AG09309 (cell line): ENCODE results near the gene EXT2.

ENCODE experiments used
- DNase-seq: peaks from one replicate; pipeline ENCODE4 v3.0.0-alpha.2; 2010; ENCODE audit warnings: low read depth
- H3K4me3 ChIP-seq: 2 replicates; pipeline ENCODE4 v1.5.1; 2011; ENCODE audit warnings: mild to moderate bottlenecking, low read depth, low read length, moderate library complexity; ENCODE audit not compliant: control insufficient read depth
- TF ChIP-seq, protein P1 (sequence below): IDR thresholded peaks from 2 replicates; pipeline ENCODE4 v1.5.1; 2011; ENCODE audit warnings: mild to moderate bottlenecking, low read depth, low read length, inconsistent platforms; ENCODE audit not compliant: insufficient read depth, control insufficient read depth; ENCODE audit errors: missing control alignments

The EXT2 gene

GRCh38 chr11:44207292-44207691 lies 111.8 kb downstream of the EXT2 start:
- TF ChIP-seq, protein P1, sequence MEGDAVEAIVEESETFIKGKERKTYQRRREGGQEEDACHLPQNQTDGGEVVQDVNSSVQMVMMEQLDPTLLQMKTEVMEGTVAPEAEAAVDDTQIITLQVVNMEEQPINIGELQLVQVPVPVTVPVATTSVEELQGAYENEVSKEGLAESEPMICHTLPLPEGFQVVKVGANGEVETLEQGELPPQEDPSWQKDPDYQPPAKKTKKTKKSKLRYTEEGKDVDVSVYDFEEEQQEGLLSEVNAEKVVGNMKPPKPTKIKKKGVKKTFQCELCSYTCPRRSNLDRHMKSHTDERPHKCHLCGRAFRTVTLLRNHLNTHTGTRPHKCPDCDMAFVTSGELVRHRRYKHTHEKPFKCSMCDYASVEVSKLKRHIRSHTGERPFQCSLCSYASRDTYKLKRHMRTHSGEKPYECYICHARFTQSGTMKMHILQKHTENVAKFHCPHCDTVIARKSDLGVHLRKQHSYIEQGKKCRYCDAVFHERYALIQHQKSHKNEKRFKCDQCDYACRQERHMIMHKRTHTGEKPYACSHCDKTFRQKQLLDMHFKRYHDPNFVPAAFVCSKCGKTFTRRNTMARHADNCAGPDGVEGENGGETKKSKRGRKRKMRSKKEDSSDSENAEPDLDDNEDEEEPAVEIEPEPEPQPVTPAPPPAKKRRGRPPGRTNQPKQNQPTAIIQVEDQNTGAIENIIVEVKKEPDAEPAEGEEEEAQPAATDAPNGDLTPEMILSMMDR: no peak
- no peak overlapping the region for H3K4me3 ChIP-seq
- DNase-seq: no peak

- TF ChIP-seq, protein P1: no peak
- no peak for DNase-seq
- H3K4me3 ChIP-seq: no peak overlapping the region
Measured at GRCh38 chr11:44208976-44209603, 113.6 kb downstream of the EXT2 start.

- DNase-seq: no peak
- TF ChIP-seq, protein P1: no peak
- H3K4me3 ChIP-seq: no peak overlapping the region
Measured at GRCh38 chr11:44212128-44212527, 116.7 kb downstream of the EXT2 start.

- no peak overlapping the region for H3K4me3 ChIP-seq
- DNase-seq: no peak
- TF ChIP-seq, protein P1: no peak
Measured at GRCh38 chr11:44213148-44213547, 117.7 kb downstream of the EXT2 start.

DNA sequence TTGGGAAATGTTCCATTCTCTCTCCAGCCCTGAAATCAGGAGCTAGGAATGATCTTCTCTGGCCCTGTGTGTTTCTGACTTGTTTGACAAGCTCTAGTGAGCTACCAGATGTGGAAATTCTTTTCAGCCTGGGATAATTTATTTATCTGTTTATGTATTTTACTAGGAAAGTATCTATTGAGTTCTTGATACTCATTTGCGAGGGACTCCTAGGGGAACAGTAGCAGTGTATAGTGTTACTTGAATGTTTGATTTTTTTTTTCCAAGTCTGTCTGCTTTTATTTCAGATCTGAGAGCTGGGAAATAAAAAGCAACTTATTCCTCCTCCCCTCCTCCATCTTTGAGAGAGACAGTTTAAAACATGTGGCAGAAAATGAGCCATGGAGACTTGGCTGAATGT lies 122.0 kb downstream of the EXT2 start:
- no peak for DNase-seq
- H3K4me3 ChIP-seq: no peak overlapping the region
- TF ChIP-seq, protein P1: no peak

DNA sequence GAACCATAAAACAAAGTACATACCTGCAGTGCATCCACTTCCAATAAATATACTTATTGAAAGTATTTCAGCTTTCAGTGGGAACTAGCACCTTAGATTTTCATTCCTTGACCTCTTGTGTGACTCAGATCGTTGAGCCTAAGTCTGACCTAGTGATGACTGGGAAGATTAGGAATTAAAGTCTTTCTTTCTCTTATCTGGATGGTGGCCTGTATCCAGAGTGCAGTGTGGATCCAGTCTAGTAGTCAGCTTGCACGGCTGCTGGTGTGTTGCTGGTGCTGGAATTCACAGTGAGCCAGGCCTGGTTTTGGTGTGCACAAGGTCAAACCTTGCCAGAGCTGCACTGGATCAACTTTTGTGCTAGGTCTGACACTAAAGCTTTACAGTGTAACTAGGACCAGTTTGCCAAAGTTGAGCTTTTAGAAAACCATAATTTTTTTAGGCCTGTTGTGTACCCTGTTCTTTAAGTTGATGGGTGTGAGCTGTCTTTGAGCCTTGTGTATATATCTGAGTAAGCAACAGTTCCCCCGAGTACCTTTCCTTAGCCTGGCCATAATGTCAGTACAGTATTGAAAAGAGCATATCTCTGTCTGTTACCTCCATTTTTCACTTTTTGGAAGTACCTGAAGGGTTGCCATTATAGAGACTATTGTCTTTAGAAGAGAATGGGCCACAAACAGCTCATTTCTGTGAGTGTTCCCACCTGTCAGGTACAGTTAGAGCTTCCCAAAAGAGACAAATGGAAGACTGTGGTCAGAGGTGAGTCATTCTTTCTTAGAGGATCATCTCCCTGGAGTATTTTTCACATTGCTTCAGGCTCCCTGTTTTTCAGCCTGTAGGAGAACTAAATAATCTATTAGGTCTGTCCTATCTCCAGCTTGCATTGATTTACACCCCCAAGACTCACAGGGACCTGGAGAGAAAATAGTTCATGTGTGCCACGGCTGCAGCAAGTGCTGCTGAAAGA lies 124.6 kb downstream of the EXT2 start:
- no peak overlapping the region for H3K4me3 ChIP-seq
- DNase-seq: no peak
- TF ChIP-seq, protein P1: no peak
